ENCODE data around the gene FLT3.

FLT3 gene

DNA sequence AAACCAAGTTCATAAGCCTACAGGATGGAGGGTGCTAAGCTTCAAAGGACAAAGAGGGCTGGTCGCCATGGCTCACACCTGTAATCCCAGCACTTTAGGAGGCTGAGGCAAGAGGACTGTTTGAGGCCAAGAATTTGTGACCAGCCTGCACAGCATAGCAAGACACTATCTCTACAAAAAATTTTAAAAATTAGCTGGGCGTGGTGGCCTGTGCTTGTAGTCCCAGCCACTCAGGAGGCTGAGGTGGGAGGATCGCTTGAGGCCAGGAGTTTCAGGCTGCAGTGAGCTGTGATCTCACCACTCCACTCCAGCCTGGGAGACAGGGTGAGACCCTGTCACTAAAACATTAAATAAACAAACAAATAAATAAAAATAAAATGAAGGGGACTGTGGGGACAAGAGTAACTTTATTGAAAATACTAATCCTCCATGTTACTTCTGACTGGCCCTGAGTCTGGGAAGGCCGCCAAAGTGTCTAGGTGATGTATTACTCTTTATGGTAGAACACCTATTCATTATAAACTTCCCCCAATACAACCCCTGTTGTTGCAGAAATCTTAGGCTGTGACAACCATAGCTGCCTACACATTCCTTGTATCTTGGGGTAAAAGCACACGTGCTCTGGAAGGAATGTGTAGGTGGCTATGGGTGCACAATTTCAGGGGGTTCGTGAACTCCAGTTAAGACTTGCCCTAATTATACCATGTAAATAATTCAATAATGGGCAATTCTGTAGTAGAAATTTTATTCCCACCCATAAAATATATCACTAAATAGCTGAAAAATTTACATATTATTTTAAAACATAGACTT lies 97.3 kb downstream of the FLT3 start:
- DNase-seq (ENCODE audit: low spot score), result no peak

- DNase-seq (ENCODE audit: low spot score), result no peak
Measured at GRCh38 chr13:28001837-28002473, 98.4 kb downstream of the FLT3 start.

DNA sequence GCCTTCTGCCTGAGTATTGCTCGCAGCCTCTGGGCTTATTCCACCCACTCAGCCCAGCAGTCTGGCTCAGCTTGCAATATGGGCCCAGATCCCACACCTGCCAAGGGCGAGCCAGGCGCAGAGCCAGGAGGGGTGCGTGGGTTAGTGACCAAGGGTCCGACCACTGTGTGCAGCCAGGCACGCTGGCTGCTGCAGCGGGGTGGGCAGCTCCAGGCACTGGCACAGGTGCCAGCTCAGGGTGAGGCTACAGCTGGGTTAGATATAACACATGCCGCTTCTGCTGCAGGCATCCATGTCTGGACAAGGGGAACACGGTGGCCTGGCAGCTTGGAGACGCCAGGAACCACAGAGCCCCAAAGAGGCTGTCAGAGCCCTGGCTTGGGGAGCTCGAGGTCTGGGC lies 99.3 kb downstream of the FLT3 start:
- no peak for DNase-seq (ENCODE audit: low spot score)

DNA sequence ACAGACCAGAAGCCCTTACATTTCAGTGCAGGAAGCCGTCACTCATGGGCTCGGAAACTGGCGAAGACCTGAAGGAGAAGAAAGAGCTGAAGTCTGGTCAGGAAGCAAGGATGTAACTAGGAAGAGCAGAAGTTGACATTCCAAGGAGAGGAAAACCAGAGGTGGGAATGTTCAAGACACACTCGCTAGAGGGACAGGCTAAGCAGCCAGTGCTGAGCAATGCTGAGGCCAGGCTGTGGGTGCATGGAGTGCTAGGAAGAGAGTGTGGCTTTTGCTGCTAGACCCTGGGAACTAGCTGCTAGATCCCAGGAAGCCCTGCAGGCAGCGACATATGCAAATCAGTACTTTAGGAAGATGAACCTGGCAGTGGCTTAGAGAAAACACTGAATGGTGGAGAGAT lies 99.8 kb downstream of the FLT3 start:
- peak; percentile 11 for DNase-seq (ENCODE audit: low spot score)

DNA sequence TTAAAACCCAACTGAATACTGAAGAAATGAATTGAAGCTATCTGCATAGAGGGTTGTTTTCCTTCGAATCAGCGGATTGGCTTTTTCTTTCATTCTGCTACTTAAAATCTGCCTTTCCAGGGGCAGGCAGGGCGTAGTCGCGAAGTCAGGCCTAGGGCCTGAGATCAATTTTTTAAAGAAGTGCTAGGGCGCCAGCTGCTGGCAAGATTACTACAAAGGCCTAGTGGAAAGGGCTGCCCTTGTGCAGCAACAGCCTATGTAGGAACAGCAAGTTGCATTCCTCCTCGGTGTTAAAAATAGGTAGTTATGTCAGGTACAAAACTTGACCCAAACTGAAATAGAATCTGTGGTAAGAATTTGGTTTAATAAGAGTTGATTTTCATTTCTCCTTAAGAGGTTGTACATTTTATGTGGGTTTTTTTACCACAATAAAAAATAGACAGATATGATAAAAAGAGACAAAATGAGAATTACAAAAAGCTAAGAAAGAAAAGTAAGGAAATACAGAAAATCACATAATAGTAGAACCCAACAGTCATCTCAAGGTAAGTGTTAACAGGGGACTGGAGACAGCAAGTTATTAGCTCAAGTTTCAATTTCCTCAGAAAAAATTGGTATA lies 102.4 kb downstream of the FLT3 start:
- DNase-seq (ENCODE audit: low spot score), result peak; percentile 36

DNA sequence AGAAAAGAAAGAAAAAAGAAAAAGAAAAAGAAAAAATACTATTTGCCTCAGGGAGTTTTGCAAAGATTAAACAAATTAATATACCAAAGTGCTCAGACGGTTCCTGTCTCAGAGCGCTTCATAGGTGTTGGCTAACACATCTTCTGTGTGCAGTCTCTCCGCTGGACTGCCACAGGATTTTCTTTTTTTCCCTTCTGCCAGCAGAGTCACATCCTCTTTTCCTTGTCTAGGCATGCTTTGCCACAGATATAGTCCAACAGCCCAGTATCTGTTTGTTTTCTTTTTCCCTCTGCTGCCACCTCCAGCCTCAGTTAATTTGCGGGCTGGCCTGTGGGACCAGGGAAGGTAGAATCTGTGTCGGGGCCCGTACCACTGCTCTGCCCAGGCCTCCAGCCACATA lies 108.5 kb downstream of the FLT3 start:
- no peak for DNase-seq (ENCODE audit: low spot score)

DNA sequence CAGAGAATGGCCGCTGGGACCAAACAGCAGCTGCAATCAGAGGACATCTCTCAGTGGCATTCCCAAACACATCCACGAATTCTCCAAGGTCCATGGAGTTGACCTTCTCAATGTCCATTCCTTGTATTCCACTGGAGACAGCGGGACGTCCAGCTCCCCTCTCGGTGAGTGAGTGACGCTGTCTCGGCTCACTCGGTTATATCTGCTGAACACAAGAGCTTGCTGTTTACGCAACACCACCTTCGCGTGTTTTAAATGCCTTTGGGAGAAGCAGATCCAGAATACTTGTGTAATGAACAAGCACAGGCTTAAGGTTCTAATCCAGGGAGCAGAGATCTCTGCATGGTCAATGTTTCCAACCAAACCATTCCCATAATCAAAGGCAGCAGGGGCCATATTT lies 111.9 kb downstream of the FLT3 start, which contains the start of gene URAD:
Gene URAD, minus strand, starts transcription at position 174 of the 400 bp plus-strand sequence. Its CDS starts 56 bp downstream, at position 118.
- DNase-seq (ENCODE audit: low spot score), result no peak

- no peak for DNase-seq (ENCODE audit: low spot score)
Measured at GRCh38 chr13:27985600-27985999, 114.8 kb downstream of the FLT3 start.

DNA sequence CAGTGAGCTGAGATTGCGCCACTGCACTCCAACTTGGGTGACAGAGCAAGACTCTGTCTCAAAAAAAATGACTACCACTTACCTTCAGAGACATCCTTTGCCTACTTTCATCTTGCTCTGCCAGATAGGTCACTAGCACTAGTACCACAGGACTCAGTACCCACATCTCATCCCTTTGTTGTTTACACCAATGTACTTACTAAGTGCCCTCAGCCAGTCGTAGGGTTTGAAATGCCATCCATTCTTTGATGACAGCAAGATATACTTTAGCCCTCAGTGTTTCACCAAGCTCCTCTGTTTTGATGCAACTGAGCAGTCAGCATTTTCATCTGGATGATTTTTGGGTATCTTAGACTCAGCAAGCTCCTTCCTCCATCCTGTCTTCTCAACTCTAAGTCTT lies 118.0 kb downstream of the FLT3 start:
- DNase-seq (ENCODE audit: low spot score), result no peak

GRCh38 chr13:27981006-27981708 lies 119.2 kb downstream of the FLT3 start:
- no peak for DNase-seq (ENCODE audit: low spot score)

DNA sequence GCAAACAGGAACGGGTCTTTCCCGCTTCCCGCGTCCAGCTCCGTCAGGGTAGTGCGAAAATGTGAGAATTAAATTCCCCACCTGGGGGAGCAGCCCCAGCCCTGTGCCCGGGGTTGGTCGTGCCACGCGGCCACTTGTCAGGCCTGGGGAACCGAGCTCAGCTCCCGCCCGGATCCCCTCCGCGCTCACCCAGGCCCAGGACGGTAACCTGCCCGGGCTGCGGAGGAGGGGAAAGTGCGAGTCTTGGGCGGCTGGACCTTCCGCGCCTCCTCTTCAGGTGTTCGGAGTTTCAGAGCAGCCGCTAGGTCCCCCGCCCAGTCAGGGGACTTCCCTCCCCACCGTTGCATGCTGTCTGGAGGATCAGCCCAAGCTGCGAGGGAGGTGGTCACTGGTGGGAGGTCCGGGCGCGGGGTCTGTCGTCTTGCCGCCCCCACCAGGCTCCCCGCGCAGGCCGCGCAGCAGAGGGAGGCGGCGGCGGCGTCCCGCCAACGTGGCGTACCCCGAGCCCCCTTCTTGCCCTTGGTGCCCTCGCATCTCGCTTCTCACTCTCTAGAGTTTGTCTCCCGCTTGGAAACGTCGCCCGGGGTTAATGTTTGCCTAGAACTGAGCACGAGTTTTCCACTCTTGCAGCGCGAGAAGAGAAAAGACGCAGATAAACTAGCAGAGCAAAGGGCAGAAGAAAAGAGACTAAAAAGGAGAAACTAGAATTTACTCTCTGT lies 119.9 kb downstream of the FLT3 start:
- DNase-seq (ENCODE audit: low spot score), result no peak

DNA sequence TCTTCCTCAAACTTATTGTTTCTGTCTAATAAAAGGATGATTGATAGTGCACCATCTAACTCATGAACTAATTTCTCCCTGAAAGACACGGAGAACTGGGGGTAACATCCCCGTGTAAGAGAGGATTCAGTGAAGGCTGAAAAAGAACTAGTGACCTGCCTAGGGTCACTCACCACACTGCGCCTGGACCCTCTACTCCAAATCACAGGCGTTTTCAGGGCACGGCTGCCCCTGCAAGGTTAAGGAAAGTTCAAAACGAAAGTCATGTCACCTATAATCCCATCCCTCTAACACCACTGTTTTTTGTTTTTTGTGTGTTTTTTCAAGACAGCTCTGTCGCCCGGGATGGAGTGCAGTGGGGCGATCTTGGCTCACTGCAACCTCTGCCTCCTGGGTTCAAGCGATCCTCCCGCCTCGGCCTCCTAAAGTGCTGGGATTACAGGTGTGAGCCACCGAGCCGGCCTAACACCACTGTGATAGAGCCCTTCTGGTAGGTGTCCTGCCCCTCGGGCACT lies 120.6 kb downstream of the FLT3 start:
- no peak for DNase-seq (ENCODE audit: low spot score)

DNA sequence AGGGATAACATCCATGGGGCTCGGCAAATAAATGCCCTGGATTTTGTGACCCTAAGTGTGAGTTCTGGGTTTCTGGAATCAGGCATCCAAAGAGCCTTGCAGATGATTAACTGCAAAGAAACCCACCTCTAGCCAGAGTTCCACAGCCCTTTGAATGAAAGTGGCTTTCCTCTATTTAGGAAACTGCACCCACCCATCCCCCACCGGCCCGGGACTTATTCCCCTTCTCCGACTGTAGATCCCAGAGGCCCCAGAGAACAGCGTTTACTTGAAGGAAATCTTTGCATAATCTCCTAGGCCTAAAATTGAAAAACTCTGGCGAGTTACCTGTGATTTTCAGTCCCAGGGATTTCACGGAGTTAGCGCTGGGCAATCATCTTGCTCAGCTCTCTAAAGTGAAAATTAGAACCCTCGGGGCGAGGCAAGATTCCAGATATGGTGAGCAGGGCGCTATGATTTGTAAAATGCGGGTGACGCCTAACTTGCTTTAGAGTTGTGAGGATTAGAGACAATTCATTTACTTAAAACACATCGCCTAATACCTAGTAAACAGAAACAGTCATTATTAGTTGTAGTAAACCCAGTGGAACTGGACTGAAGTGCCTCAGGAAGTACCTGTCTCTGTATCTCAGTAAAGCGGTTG lies 121.3 kb downstream of the FLT3 start:
- no peak for DNase-seq (ENCODE audit: low spot score)

GRCh38 chr13:27978301-27978968 lies 121.9 kb downstream of the FLT3 start:
- no peak for DNase-seq (ENCODE audit: low spot score)

DNA sequence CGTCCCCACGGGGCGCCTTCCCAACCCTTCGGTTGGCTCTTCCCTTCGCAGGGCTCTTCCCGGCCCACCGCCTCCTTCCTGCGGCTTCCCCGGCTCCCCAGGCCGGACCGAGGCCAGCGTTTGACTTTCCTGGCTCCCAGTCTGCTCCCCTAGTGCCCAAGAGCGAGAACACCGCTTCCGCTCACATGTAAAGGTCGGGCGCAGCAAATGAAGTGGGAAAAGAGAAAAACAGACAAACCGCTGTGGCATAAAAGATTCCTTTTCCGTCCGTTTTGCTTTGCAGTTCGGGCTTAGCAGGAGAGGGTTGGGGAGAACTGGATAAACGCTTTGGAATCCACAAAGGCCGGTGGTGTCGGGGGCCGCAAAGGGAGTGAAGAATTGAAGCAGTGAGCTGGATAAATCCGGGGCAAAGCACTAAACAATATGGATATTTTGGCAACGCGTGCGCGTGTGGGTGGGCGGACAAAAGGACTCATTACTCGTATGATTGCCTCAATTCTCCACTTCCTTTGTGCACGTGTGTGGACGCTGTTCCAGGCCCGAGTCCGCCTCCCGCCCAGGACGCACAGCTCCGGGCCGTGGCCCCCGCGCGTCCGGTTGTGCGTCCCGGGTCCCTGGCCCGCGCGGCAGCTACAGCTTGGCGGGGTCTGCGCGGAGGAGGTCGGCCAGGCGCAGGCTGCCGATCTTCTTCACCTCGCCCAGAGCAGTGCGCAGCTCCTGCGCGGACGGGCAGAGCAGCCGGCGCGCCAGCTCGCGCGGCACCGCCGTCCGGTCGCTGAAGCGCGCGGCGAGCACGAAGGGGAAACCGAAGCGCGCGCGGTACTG lies 122.7 kb downstream of the FLT3 start:
- DNase-seq (ENCODE audit: low spot score), result no peak

DNA sequence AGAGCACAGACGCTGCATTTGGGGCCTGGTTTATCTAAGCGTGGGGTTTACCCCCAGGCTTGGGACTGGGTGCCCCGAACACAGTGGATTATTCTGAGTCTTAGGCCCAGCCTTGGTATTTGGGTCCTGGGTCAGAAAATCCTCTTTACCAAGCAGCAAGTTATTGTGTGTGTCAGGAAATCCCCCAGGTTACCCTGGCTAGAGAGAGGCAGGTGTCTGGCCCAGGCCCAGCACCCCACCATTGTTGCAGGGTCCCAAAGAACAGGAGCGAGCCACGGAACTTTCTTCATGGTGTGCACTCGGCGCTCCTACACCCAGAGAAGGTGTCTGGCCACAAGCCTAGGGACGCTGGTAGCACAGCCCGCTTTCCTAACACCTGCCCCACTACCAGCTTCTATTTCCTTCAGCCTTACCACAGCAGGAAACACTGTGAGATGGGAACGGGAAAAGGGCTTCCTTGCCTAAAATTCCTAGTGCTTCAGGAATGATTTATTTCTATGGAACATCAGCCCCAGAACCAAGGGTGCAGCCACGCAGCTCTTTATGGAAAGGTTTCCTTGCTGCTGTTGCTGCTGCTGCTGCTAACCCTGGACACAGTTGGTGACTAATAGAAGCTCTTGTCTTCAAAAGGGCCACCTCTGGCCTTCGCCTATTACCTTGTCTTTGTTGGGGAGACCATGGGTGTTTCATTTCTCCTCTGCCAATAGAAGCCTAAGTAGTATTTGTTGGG lies 123.8 kb downstream of the FLT3 start:
- DNase-seq (ENCODE audit: low spot score), result no peak

- no peak for DNase-seq (ENCODE audit: low spot score)
Measured at GRCh38 chr13:27975564-27976361, 124.6 kb downstream of the FLT3 start.
